B cell (primary cell): ENCODE measurements around the gene GASK1B. TPM values are rescaled to one million over a fixed set of nuclear protein-coding genes. Genes with fewer than 3 reads are reported as not detected.

Experiments
- ATAC-seq: fragments of 200-7000 bp; cut with Tn5 transposase; one replicate; pipeline ENCODE4 v1.10.0; 2021; ENCODE audit warnings: low read depth, mild to moderate bottlenecking, moderate number of reproducible peaks, moderate library complexity
- CTCF ChIA-PET: fragments of 350-600 bp; sonication (Branson Sonifier 250); formaldehyde crosslinking; loops from one replicate; lab custom pipeline; 2021; ENCODE audit warnings: antibody characterized with exemption, inconsistent platforms; lab: Charles Lee
- POLR2A ChIA-PET: fragments of 350-600 bp; sonication (Branson Sonifier 250); formaldehyde crosslinking; loops from one replicate; lab custom pipeline; 2021; ENCODE audit warnings: antibody characterized with exemption; lab: Charles Lee
- DNase-seq: peaks from one replicate; pipeline ENCODE4 v3.0.0; 2013
- H2AFZ ChIP-seq: 2 replicates; pipeline ENCODE4 v1.6.1; 2012; ENCODE audit warnings: mild to moderate bottlenecking, low read depth, low read length; ENCODE audit not compliant: insufficient read depth, poor library complexity, severe bottlenecking
- H3K27ac ChIP-seq, 2 donors: 1 replicate in 1 of 2; 2 replicates in 1 of 2; pipeline ENCODE4 v1.5.1; 2012 to 2013; ENCODE audit warnings: low read length in 2 of 2, mild to moderate bottlenecking in 2 of 2, moderate library complexity in 1 of 2
- H3K27me3 ChIP-seq, 4 experiments: fragments of 200-600 bp in 1 of 4; sonication (generic) in 1 of 4; replicated peaks in 1 of 4; 1 replicate in 2 of 4; 2 replicates in 2 of 4; pipeline versions ENCODE4 v1.6.1 to v1.7.0; 2013 to 2016; ENCODE audit warnings: low read length in 3 of 4, mild to moderate bottlenecking in 2 of 4, mixed read lengths in 1 of 4, moderate library complexity in 1 of 4; ENCODE audit not compliant: insufficient read depth in 4 of 4, control insufficient read depth in 3 of 4; ENCODE audit errors: control extremely low read depth in 1 of 4
- H3K36me3 ChIP-seq, 2 experiments: replicated peaks in 1 of 2; 1 replicate in 1 of 2; 2 replicates in 1 of 2; pipeline versions ENCODE4 v1.6.1 to v1.7.1; 2013; ENCODE audit warnings: low read length in 1 of 2; ENCODE audit not compliant: insufficient read depth in 2 of 2, control insufficient read depth in 1 of 2; ENCODE audit errors: control extremely low read depth in 1 of 2, extremely low read depth in 1 of 2
- H3K4me1 ChIP-seq, 2 donors: fragments of 200-600 bp in 1 of 2; sonication (generic) in 1 of 2; 1 replicate in 1 of 2; 2 replicates in 1 of 2; pipeline versions ENCODE4 v1.5.1 to v1.6.1; 2013 to 2017; ENCODE audit warnings: low read length in 2 of 2; ENCODE audit not compliant: control insufficient read depth in 2 of 2, insufficient read depth in 2 of 2
- H3K4me2 ChIP-seq: replicated peaks from 2 replicates; pipeline ENCODE3; 2012; ENCODE audit warnings: mild to moderate bottlenecking, low read depth, low read length; ENCODE audit not compliant: poor library complexity, severe bottlenecking
- H3K4me3 ChIP-seq, 5 experiments: fragments of 200-600 bp in 1 of 5; sonication (generic) in 1 of 5; 1 replicate in 3 of 5; 2 replicates in 2 of 5; pipeline versions ENCODE4 v1.5.1 to v1.7.0; 2011 to 2016; ENCODE audit warnings: low read length in 4 of 5, mild to moderate bottlenecking in 4 of 5, low read depth in 2 of 5, control low read depth in 1 of 5, moderate library complexity in 1 of 5; ENCODE audit not compliant: insufficient read depth in 1 of 5; ENCODE audit errors: control extremely low read depth in 1 of 5, extremely low read depth in 1 of 5
- H3K79me2 ChIP-seq: fragments of 200-600 bp; sonication (generic); one replicate; pipeline ENCODE4 v1.6.0; 2016; ENCODE audit warnings: low read length; ENCODE audit not compliant: control insufficient read depth, insufficient read depth
- H3K9ac ChIP-seq: fragments of 200-600 bp; sonication (generic); 2 replicates; pipeline ENCODE4 v1.6.1; 2017; ENCODE audit warnings: mild to moderate bottlenecking, low read length, moderate library complexity
- H3K9me3 ChIP-seq, 3 donors: one replicate each; pipeline versions ENCODE4 v1.6.1 to v1.7.1; 2013; ENCODE audit warnings: low read length in 2 of 3; ENCODE audit not compliant: control insufficient read depth in 2 of 3, insufficient read depth in 1 of 3; ENCODE audit errors: control extremely low read depth in 1 of 3
- H4K20me1 ChIP-seq: 2 replicates; pipeline ENCODE4 v1.6.0; 2012; ENCODE audit warnings: mild to moderate bottlenecking, low read length; ENCODE audit not compliant: insufficient read depth, control insufficient read depth, poor library complexity, severe bottlenecking
- H3K27ac Mint-ChIP-seq: one replicate; pipeline ENCODE4 v1.8.0; 2021; ENCODE audit warnings: mixed read lengths
- H3K27me3 Mint-ChIP-seq: one replicate; pipeline ENCODE4 v1.8.0; 2021; ENCODE audit warnings: mixed read lengths
- H3K4me1 Mint-ChIP-seq: one replicate; pipeline ENCODE4 v1.8.0; 2021; ENCODE audit warnings: mixed read lengths
- H3K4me3 Mint-ChIP-seq: one replicate; pipeline ENCODE4 v1.8.0; 2021; ENCODE audit warnings: mixed read lengths
- H3K9me3 Mint-ChIP-seq: one replicate; pipeline ENCODE4 v1.8.0; 2022; ENCODE audit warnings: mixed read lengths; ENCODE audit not compliant: insufficient read depth
- CTCF ChIP-seq: fragments of 200-600 bp; IDR thresholded peaks from one replicate; pipeline ENCODE4 v1.8.0; 2022; ENCODE audit warnings: antibody characterized with exemption, mild to moderate bottlenecking
- EZH2 ChIP-seq: IDR thresholded peaks from 2 replicates; pipeline ENCODE4 v1.6.1; 2012; ENCODE audit warnings: borderline replicate concordance, low read depth, mild to moderate bottlenecking, moderate library complexity, low read length; ENCODE audit not compliant: insufficient read depth, poor library complexity, severe bottlenecking
- WGBS: methylation state at CpG from one replicate; pipeline ENCODE4 v1.1.5; 2013; ENCODE audit warnings: missing lambda C conversion rate; ENCODE audit not compliant: insufficient coverage; 5-methylcytosine and 5-hydroxymethylcytosine counted together
- intact Hi-C: fragments of 100-400 bp; cut with micrococcal nuclease; formaldehyde crosslinking; loops from one replicate; pipeline ENCODE4 v1.10.0; 2022
- polyA plus RNA-seq: library from polyadenylated mRNA; depleted of rRNA; stranded (reverse); fragments of >200 nt; gene quantifications from 2 replicates; pipeline ENCODE4 v1.2.3, GENCODE V29; 2012
- total RNA-seq, 2 donors: library from RNA; stranded (reverse); fragments of 120-200 nt in 1 of 2; gene quantifications; 1 replicate in 1 of 2; 2 replicates in 1 of 2; pipeline versions ENCODE4 v1.2.3 to v1.2.4, GENCODE V29; 2013 to 2022

Gene GASK1B
- total and polyA plus RNA-seq, 2 donors (not counting 1 experiment from before 2014, with no cell fraction given): 0.27 to 0.39 TPM

- no peak overlapping the region for H3K9ac ChIP-seq
- H3K27ac Mint-ChIP-seq: no peak overlapping the region
- H3K4me2 ChIP-seq: no peak overlapping the region
- H4K20me1 ChIP-seq: no peaks in the 10 kb centered on the region
- no peaks in the 10 kb centered on the region for H3K9me3 Mint-ChIP-seq
- ChIA-PET POLR2A (no interaction called here), CTCF (no interaction called here)
- H3K4me1 ChIP-seq: no peaks in the 10 kb centered on the region
- no peak overlapping the region for H3K27ac ChIP-seq
- H2AFZ ChIP-seq: no peak overlapping the region
- H3K4me3 ChIP-seq: no peak overlapping the region
- intact Hi-C loops: no loop called here
- DNase-seq: no peak
- no peak overlapping the region for H3K4me3 Mint-ChIP-seq
- TF ChIP-seq EZH2 (no peak), CTCF (no peak)
- no peaks in the 10 kb centered on the region for H3K36me3 ChIP-seq
- WGBS: no CpG with 5 or more reads among the region's 3 CpGs
- H3K4me1 Mint-ChIP-seq: no peaks in the 10 kb centered on the region
- no peaks in the 10 kb centered on the region for H3K27me3 ChIP-seq
- no peak for ATAC-seq
- H3K27me3 Mint-ChIP-seq: peaks cover 5% of the 10 kb centered on the region
- H3K79me2 ChIP-seq: no peaks in the 10 kb centered on the region
- no peaks in the 10 kb centered on the region for H3K9me3 ChIP-seq
Measured at GRCh38 chr4:158179465-158179864, 6.6 kb upstream of the GASK1B start.

GRCh38 chr4:158176776-158177175 lies 4.0 kb upstream of the GASK1B start:
- Histone ChIP-seq H4K20me1 (no peaks in the 10 kb centered on the region), H3K27ac (no peak overlapping the region), H3K9ac (no peak overlapping the region), H3K27me3 (peaks cover 0 to 3% (median 1%) of the 10 kb centered on the region in 4 experiments), H3K4me3 (no peak overlapping the region), H3K36me3 (no peaks in the 10 kb centered on the region), H3K4me2 (no peak overlapping the region), H2AFZ (no peak overlapping the region), H3K4me1 (no peaks in the 10 kb centered on the region), H3K9me3 (no peaks in the 10 kb centered on the region), H3K79me2 (no peaks in the 10 kb centered on the region)
- POLR2A ChIA-PET: no interaction called here
- peaks cover 7% of the 10 kb centered on the region for H3K27me3 Mint-ChIP-seq
- no peak for DNase-seq
- H3K4me1 Mint-ChIP-seq: no peaks in the 10 kb centered on the region
- no peak for ATAC-seq
- H3K27ac Mint-ChIP-seq: no peak overlapping the region
- H3K9me3 Mint-ChIP-seq: no peaks in the 10 kb centered on the region
- CTCF ChIA-PET: no interaction called here
- intact Hi-C loops: no loop called here
- H3K4me3 Mint-ChIP-seq: no peak overlapping the region
- TF ChIP-seq EZH2 (no peak), CTCF (no peak)
